Measurements from ENCODE around the gene DDX50. TPM values are rescaled to one million over a fixed set of nuclear protein-coding genes. Genes with fewer than 3 reads are reported as not detected.

DDX50 gene
- total RNA-seq, 1 donor from 2014 or later, result 34.7 TPM

GRCh38 chr10:68895041-68895440, 6.1 kb upstream of the DDX50 start:
- Histone ChIP-seq H3K27me3 (ENCODE audit: control insufficient read depth, insufficient read depth, low read length) (no peaks in the 10 kb centered on the region), H3K36me3 (ENCODE audit: control insufficient read depth, insufficient read depth, low read length) (no peaks in the 10 kb centered on the region), H3K4me3 (ENCODE audit: low read depth, low read length) (no peak overlapping the region)
- no peak for DNase-seq (ENCODE audit: low read depth)
- TF ChIP-seq CTCF (IDR thresholded peaks at IDR 0.05; ENCODE audit: insufficient read depth, low read length, poor library complexity, severe bottlenecking), result no peak

- TF ChIP-seq CTCF (IDR thresholded peaks at IDR 0.05; ENCODE audit: insufficient read depth, low read length, poor library complexity, severe bottlenecking), result peak; percentile 41
- no peaks in the 10 kb centered on the region for H3K36me3 ChIP-seq (ENCODE audit: control insufficient read depth, insufficient read depth, low read length)
- peak; percentile 23 for DNase-seq (ENCODE audit: low read depth)
- H3K4me3 ChIP-seq (ENCODE audit: low read depth, low read length), result no peak overlapping the region
- no peaks in the 10 kb centered on the region for H3K27me3 ChIP-seq (ENCODE audit: control insufficient read depth, insufficient read depth, low read length)
Observed at GRCh38 chr10:68897336-68897741, 3.8 kb upstream of the DDX50 start.

- H3K36me3 ChIP-seq (ENCODE audit: control insufficient read depth, insufficient read depth, low read length), result no peaks in the 10 kb centered on the region
- H3K27me3 ChIP-seq (ENCODE audit: control insufficient read depth, insufficient read depth, low read length), result no peaks in the 10 kb centered on the region
- H3K4me3 ChIP-seq (ENCODE audit: low read depth, low read length), result no peak overlapping the region
- DNase-seq (ENCODE audit: low read depth), result no peak
- no peak for TF ChIP-seq CTCF (IDR thresholded peaks at IDR 0.05; ENCODE audit: insufficient read depth, low read length, poor library complexity, severe bottlenecking)
Observed at GRCh38 chr10:68899186-68899745, 1.8 kb upstream of the DDX50 start.

GRCh38 chr10:68900427-68901104, 549 bp upstream of the DDX50 start:
- TF ChIP-seq CTCF (IDR thresholded peaks at IDR 0.05; ENCODE audit: insufficient read depth, low read length, poor library complexity, severe bottlenecking), result no peak
- H3K36me3 ChIP-seq (ENCODE audit: control insufficient read depth, insufficient read depth, low read length), result no peaks in the 10 kb centered on the region
- H3K4me3 ChIP-seq (ENCODE audit: low read depth, low read length), result peak overlapping the region; percentile 98
- DNase-seq (ENCODE audit: low read depth), result peak; percentile 14
- no peaks in the 10 kb centered on the region for H3K27me3 ChIP-seq (ENCODE audit: control insufficient read depth, insufficient read depth, low read length)

GRCh38 chr10:68902382-68902781, 1.3 kb downstream of the DDX50 start:
- no peak for DNase-seq (ENCODE audit: low read depth)
- Histone ChIP-seq H3K27me3 (ENCODE audit: control insufficient read depth, insufficient read depth, low read length) (no peaks in the 10 kb centered on the region), H3K36me3 (ENCODE audit: control insufficient read depth, insufficient read depth, low read length) (no peaks in the 10 kb centered on the region), H3K4me3 (ENCODE audit: low read depth, low read length) (peak overlapping the region; percentile 98)
- TF ChIP-seq CTCF (IDR thresholded peaks at IDR 0.05; ENCODE audit: insufficient read depth, low read length, poor library complexity, severe bottlenecking), result no peak

GRCh38 chr10:68924593-68924992, 23.5 kb downstream of the DDX50 start:
- peaks cover 1% of the 10 kb centered on the region for H3K36me3 ChIP-seq (ENCODE audit: control insufficient read depth, insufficient read depth, low read length)
- TF ChIP-seq CTCF (IDR thresholded peaks at IDR 0.05; ENCODE audit: insufficient read depth, low read length, poor library complexity, severe bottlenecking), result no peak
- DNase-seq (ENCODE audit: low read depth), result no peak
- no peak overlapping the region for H3K4me3 ChIP-seq (ENCODE audit: low read depth, low read length)
- H3K27me3 ChIP-seq (ENCODE audit: control insufficient read depth, insufficient read depth, low read length), result no peaks in the 10 kb centered on the region
